ENCODE measurements around the gene SPOCK3.

SPOCK3 gene

DNA sequence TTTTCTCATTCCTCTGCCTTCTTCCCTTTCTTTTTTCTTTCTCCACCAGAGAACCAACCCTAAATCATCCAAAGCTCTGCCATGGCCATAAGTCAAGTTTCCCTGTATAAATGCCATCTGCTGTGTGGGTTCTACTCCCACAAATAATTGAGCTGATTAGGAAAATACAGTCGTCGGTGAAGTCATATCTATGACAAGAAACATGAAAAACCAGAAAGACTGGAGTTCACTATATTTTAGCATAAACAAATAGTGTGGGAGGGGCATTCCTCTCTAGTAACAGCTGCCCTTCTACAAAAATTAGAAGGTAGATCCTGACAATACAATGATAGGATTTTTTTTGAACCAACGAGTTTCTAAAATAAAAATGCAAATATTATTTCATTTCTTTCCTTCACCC lies 48.8 kb downstream of the SPOCK3 start:
- no peak for TF ChIP-seq ZC3H10 (CRISPR knock-in tag; IDR thresholded peaks at IDR 0.05)
- TF ChIP-seq, protein P1, sequence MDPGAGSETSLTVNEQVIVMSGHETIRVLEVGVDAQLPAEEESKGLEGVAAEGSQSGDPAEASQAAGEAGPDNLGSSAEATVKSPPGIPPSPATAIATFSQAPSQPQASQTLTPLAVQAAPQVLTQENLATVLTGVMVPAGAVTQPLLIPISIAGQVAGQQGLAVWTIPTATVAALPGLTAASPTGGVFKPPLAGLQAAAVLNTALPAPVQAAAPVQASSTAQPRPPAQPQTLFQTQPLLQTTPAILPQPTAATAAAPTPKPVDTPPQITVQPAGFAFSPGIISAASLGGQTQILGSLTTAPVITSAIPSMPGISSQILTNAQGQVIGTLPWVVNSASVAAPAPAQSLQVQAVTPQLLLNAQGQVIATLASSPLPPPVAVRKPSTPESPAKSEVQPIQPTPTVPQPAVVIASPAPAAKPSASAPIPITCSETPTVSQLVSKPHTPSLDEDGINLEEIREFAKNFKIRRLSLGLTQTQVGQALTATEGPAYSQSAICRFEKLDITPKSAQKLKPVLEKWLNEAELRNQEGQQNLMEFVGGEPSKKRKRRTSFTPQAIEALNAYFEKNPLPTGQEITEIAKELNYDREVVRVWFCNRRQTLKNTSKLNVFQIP (CRISPR knock-in tag; IDR thresholded peaks at IDR 0.05; ENCODE audit: borderline replicate concordance, low read depth), result no peak
- no peak for TF ChIP-seq ARNTL (CRISPR knock-in tag; IDR thresholded peaks at IDR 0.05; ENCODE audit: borderline replicate concordance, low read depth)
- TF ChIP-seq ESRRG (CRISPR knock-in tag; IDR thresholded peaks at IDR 0.05), result no peak
- TF ChIP-seq BACH2 (CRISPR knock-in tag; IDR thresholded peaks at IDR 0.05; ENCODE audit: borderline replicate concordance), result no peak
- TF ChIP-seq ZNF8 (CRISPR knock-in tag; IDR thresholded peaks at IDR 0.05), result no peak
- TF ChIP-seq, protein P2, sequence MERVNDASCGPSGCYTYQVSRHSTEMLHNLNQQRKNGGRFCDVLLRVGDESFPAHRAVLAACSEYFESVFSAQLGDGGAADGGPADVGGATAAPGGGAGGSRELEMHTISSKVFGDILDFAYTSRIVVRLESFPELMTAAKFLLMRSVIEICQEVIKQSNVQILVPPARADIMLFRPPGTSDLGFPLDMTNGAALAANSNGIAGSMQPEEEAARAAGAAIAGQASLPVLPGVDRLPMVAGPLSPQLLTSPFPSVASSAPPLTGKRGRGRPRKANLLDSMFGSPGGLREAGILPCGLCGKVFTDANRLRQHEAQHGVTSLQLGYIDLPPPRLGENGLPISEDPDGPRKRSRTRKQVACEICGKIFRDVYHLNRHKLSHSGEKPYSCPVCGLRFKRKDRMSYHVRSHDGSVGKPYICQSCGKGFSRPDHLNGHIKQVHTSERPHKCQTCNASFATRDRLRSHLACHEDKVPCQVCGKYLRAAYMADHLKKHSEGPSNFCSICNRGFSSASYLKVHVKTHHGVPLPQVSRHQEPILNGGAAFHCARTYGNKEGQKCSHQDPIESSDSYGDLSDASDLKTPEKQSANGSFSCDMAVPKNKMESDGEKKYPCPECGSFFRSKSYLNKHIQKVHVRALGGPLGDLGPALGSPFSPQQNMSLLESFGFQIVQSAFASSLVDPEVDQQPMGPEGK (CRISPR knock-in tag; IDR thresholded peaks at IDR 0.05; ENCODE audit: borderline replicate concordance), result no peak
- TF ChIP-seq OSR1 (CRISPR knock-in tag; IDR thresholded peaks at IDR 0.05), result no peak
- TF ChIP-seq ZNF70 (CRISPR knock-in tag; IDR thresholded peaks at IDR 0.05), result no peak
- ATAC-seq, result no peak

DNA sequence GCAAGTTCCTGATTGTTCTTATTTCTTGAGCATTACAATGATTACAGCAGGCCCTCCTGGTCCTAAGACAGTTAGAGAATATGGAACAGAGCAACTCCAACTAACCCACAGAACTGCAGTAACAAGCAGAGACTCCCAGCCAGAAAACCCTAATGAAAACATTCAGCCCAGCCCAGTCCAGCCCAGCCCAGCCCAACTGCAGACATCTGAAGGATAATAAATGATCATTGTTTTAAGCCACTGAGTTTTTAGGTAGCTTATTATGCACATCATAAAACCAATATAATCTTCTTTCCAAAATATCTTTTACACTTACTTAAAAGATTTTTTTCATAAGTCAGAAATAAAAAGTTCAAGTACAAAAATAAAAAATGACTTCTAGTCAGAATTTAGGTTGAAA lies 51.3 kb downstream of the SPOCK3 start:
- no peak for ATAC-seq
- TF ChIP-seq, protein P1 (CRISPR knock-in tag; IDR thresholded peaks at IDR 0.05; ENCODE audit: borderline replicate concordance, low read depth), result no peak
- no peak for TF ChIP-seq CSRNP3 (CRISPR knock-in tag; IDR thresholded peaks at IDR 0.05)
- no peak for TF ChIP-seq GLIS3 (CRISPR knock-in tag; IDR thresholded peaks at IDR 0.05)
- no peak for TF ChIP-seq PPARA (CRISPR knock-in tag; IDR thresholded peaks at IDR 0.05; ENCODE audit: borderline replicate concordance)
- no peak for TF ChIP-seq RARB (CRISPR knock-in tag; IDR thresholded peaks at IDR 0.05)
- TF ChIP-seq, protein P2 (CRISPR knock-in tag; IDR thresholded peaks at IDR 0.05; ENCODE audit: borderline replicate concordance), result no peak
- no peak for TF ChIP-seq ZNF70 (CRISPR knock-in tag; IDR thresholded peaks at IDR 0.05)
- no peak for TF ChIP-seq BACH2 (CRISPR knock-in tag; IDR thresholded peaks at IDR 0.05; ENCODE audit: borderline replicate concordance)
- TF ChIP-seq TOX (CRISPR knock-in tag; IDR thresholded peaks at IDR 0.05; ENCODE audit: borderline replicate concordance), result no peak
- no peak for TF ChIP-seq CREB5 (CRISPR knock-in tag; IDR thresholded peaks at IDR 0.05; ENCODE audit: low read depth)
- no peak for TF ChIP-seq ZNF8 (CRISPR knock-in tag; IDR thresholded peaks at IDR 0.05)
- TF ChIP-seq ISL1 (CRISPR knock-in tag; IDR thresholded peaks at IDR 0.05), result no peak
- no peak for TF ChIP-seq ARNTL (CRISPR knock-in tag; IDR thresholded peaks at IDR 0.05; ENCODE audit: borderline replicate concordance, low read depth)
- TF ChIP-seq, protein P3, sequence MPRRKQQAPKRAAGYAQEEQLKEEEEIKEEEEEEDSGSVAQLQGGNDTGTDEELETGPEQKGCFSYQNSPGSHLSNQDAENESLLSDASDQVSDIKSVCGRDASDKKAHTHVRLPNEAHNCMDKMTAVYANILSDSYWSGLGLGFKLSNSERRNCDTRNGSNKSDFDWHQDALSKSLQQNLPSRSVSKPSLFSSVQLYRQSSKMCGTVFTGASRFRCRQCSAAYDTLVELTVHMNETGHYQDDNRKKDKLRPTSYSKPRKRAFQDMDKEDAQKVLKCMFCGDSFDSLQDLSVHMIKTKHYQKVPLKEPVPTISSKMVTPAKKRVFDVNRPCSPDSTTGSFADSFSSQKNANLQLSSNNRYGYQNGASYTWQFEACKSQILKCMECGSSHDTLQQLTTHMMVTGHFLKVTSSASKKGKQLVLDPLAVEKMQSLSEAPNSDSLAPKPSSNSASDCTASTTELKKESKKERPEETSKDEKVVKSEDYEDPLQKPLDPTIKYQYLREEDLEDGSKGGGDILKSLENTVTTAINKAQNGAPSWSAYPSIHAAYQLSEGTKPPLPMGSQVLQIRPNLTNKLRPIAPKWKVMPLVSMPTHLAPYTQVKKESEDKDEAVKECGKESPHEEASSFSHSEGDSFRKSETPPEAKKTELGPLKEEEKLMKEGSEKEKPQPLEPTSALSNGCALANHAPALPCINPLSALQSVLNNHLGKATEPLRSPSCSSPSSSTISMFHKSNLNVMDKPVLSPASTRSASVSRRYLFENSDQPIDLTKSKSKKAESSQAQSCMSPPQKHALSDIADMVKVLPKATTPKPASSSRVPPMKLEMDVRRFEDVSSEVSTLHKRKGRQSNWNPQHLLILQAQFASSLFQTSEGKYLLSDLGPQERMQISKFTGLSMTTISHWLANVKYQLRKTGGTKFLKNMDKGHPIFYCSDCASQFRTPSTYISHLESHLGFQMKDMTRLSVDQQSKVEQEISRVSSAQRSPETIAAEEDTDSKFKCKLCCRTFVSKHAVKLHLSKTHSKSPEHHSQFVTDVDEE (CRISPR knock-in tag; IDR thresholded peaks at IDR 0.05), result no peak
